Measurements from ENCODE around the gene PACS1.

The PACS1 gene

DNA sequence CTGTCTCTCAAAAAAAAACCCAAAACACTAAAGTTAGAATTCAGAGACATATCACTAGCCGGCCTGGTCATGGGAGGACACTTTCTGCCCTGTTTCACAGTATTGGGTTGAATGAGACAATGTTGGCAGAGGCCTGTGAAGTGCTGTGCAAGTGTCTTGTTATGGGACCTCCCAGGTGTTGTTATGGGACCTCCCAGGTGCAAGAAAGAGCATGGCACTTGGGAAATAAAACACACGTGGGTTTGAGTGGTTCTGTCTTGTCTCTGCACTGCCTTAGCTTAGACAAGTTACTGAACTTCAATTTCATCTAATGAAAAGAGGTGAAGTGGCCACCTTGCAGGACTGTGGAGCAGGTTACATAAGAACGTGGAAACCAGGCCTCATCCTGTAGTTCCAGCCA, 169.4 kb downstream of the PACS1 start:
- H3K79me2 ChIP-seq (ENCODE audit: insufficient read depth, low read length): no peaks in the 10 kb centered on the region
- no peak overlapping the region for H2AFZ ChIP-seq (ENCODE audit: low read length)
- no peak overlapping the region for H3K9ac ChIP-seq (ENCODE audit: low read length)
- H3K36me3 ChIP-seq (ENCODE audit: insufficient read depth, low read length): peaks cover 77% of the 10 kb centered on the region
- H4K20me1 ChIP-seq (ENCODE audit: insufficient read depth, low read length): no peaks in the 10 kb centered on the region
- H3F3A ChIP-seq (ENCODE audit: insufficient read depth, low read length): no peaks in the 10 kb centered on the region
- H3K27me3 ChIP-seq (ENCODE audit: insufficient read depth, low read length): no peaks in the 10 kb centered on the region
- no peak for TF ChIP-seq EZH2 (IDR thresholded peaks at IDR 0.05; ENCODE audit: borderline replicate concordance, low read length)
- TF ChIP-seq, protein P1, sequence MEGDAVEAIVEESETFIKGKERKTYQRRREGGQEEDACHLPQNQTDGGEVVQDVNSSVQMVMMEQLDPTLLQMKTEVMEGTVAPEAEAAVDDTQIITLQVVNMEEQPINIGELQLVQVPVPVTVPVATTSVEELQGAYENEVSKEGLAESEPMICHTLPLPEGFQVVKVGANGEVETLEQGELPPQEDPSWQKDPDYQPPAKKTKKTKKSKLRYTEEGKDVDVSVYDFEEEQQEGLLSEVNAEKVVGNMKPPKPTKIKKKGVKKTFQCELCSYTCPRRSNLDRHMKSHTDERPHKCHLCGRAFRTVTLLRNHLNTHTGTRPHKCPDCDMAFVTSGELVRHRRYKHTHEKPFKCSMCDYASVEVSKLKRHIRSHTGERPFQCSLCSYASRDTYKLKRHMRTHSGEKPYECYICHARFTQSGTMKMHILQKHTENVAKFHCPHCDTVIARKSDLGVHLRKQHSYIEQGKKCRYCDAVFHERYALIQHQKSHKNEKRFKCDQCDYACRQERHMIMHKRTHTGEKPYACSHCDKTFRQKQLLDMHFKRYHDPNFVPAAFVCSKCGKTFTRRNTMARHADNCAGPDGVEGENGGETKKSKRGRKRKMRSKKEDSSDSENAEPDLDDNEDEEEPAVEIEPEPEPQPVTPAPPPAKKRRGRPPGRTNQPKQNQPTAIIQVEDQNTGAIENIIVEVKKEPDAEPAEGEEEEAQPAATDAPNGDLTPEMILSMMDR (IDR thresholded peaks at IDR 0.05; ENCODE audit: low read length): no peak
- H3K27ac ChIP-seq (ENCODE audit: low read depth, low read length, poor library complexity, severe bottlenecking): no peak overlapping the region
- no peak overlapping the region for H3K4me2 ChIP-seq (ENCODE audit: low read length)
- peaks cover 15% of the 10 kb centered on the region for H3K4me1 ChIP-seq (ENCODE audit: insufficient read depth, low read length, severe bottlenecking)
- no peaks in the 10 kb centered on the region for H3K9me3 ChIP-seq (ENCODE audit: low read length)
- no peaks in the 10 kb centered on the region for H3K9me2 ChIP-seq (ENCODE audit: low read depth, low read length)
- H3K4me3 ChIP-seq (ENCODE audit: low read depth, low read length, poor library complexity, severe bottlenecking): no peak overlapping the region

DNA sequence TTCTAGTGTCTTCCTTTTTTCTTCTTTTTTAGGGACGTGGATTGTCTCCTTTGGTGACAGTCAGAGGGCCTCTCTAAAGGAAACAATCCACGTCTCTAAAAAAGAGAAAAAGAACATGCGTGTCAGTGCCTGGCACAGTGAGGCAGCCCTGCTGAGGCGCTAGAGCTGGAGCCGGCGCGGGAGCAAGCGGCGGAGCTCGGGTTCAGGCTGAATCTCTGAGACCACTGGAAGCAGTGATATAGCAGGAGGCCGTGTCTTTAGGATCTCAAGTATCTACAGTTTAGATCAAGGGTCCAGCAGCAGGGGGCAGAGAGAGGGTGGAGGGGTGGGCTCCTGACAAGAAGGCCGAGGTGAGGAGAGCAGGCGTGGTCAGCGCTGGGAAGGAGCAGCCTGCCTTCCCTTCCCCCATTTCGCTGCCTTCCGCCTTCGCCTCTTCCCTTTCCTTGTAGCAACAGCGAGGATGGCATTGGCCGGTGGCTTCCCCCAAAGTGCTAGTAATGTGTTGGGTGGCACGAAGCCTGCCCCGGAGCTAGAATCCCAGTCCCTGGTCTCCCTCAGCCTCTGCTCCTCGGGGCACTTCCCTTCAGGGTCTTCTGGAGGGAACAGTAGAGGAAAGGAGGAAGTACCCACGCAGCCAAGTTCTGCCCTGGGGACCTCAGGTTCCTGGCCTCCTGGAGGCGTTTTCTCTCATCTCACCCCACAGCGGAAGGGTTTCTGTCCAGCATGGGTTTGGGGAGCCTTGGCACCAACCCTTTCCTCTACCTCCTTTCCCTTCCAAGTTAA, 170.1 kb downstream of the PACS1 start:
- no peak overlapping the region for H3K9ac ChIP-seq (ENCODE audit: low read length)

DNA sequence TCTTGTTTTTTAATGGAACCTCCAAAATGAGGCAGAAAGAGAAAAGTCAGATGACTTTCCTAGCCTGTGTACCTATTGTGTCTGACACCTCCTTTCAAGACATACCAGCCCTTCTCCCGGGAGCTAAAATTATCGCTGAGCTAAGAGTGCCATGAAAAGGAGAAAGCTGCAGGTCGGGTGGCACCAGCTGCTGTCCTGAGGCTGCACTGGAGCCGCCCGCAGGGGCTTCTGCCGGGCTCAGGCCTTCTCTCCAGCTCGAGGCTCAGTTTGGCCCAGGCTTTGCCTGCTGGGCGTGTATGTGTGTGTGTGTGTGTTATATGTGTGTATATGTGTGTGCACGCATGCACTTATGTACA, 170.7 kb downstream of the PACS1 start:
- no peaks in the 10 kb centered on the region for H4K20me1 ChIP-seq (ENCODE audit: insufficient read depth, low read length)

More for the DNA sequence above, 170.1 kb downstream of the PACS1 start:
- TF ChIP-seq, protein P1 (IDR thresholded peaks at IDR 0.05; ENCODE audit: low read length): no peak
- no peak for TF ChIP-seq EZH2 (IDR thresholded peaks at IDR 0.05; ENCODE audit: borderline replicate concordance, low read length)
- Histone ChIP-seq H2AFZ (ENCODE audit: low read length) (no peak overlapping the region), H3K27ac (ENCODE audit: low read depth, low read length, poor library complexity, severe bottlenecking) (no peak overlapping the region), H3K4me2 (ENCODE audit: low read length) (no peak overlapping the region), H3K9me3 (ENCODE audit: low read length) (no peaks in the 10 kb centered on the region), H3K36me3 (ENCODE audit: insufficient read depth, low read length) (peaks cover 75% of the 10 kb centered on the region), H4K20me1 (ENCODE audit: insufficient read depth, low read length) (no peaks in the 10 kb centered on the region), H3K9me2 (ENCODE audit: low read depth, low read length) (no peaks in the 10 kb centered on the region), H3F3A (ENCODE audit: insufficient read depth, low read length) (no peaks in the 10 kb centered on the region), H3K79me2 (ENCODE audit: insufficient read depth, low read length) (no peaks in the 10 kb centered on the region), H3K27me3 (ENCODE audit: insufficient read depth, low read length) (no peaks in the 10 kb centered on the region), H3K4me3 (ENCODE audit: low read depth, low read length, poor library complexity, severe bottlenecking) (no peak overlapping the region), H3K4me1 (ENCODE audit: insufficient read depth, low read length, severe bottlenecking) (peaks cover 15% of the 10 kb centered on the region)

More for the DNA sequence above, 170.7 kb downstream of the PACS1 start:
- TF ChIP-seq, protein P1 (IDR thresholded peaks at IDR 0.05; ENCODE audit: low read length): no peak
- TF ChIP-seq EZH2 (IDR thresholded peaks at IDR 0.05; ENCODE audit: borderline replicate concordance, low read length): no peak
- Histone ChIP-seq H3K9me3 (ENCODE audit: low read length) (no peaks in the 10 kb centered on the region), H3K4me2 (ENCODE audit: low read length) (no peak overlapping the region), H3K9me2 (ENCODE audit: low read depth, low read length) (no peaks in the 10 kb centered on the region), H3K27me3 (ENCODE audit: insufficient read depth, low read length) (no peaks in the 10 kb centered on the region), H2AFZ (ENCODE audit: low read length) (no peak overlapping the region), H3F3A (ENCODE audit: insufficient read depth, low read length) (no peaks in the 10 kb centered on the region), H3K4me1 (ENCODE audit: insufficient read depth, low read length, severe bottlenecking) (peaks cover 15% of the 10 kb centered on the region), H3K27ac (ENCODE audit: low read depth, low read length, poor library complexity, severe bottlenecking) (peak overlapping the region; percentile 34), H3K79me2 (ENCODE audit: insufficient read depth, low read length) (no peaks in the 10 kb centered on the region), H3K9ac (ENCODE audit: low read length) (no peak overlapping the region), H3K36me3 (ENCODE audit: insufficient read depth, low read length) (peaks cover 70% of the 10 kb centered on the region; the same call in 1 of the 2 replicates), H3K4me3 (ENCODE audit: low read depth, low read length, poor library complexity, severe bottlenecking) (no peak overlapping the region)

Data from OCI-LY1 (cell line).